GM23338 (cell line): Measurements from ENCODE around the gene PLEKHJ1. TPM values are rescaled to one million over a fixed set of nuclear protein-coding genes. Genes with fewer than 3 reads are reported as not detected.

ENCODE experiments used
- ATAC-seq: fragments of 200-7000 bp; cut with Tn5 transposase; 3 replicates; pipeline ENCODE4 v1.9.1; 2020
- DNase-seq: peaks from one replicate; pipeline ENCODE4 v3.0.0-alpha.2; 2015; ENCODE audit warnings: low spot score
- H2AFZ ChIP-seq: fragments of 200-600 bp; sonication (generic); 2 replicates; pipeline ENCODE4 v1.8.0; 2016; ENCODE audit warnings: antibody characterized with exemption, mild to moderate bottlenecking, moderate library complexity
- H3F3A ChIP-seq: fragments of 200-600 bp; sonication (generic); replicated peaks from 2 replicates; pipeline ENCODE4 v1.8.0; 2017; ENCODE audit warnings: antibody characterized with exemption, mixed run types, low read depth
- H3K27ac ChIP-seq: fragments of 200-600 bp; sonication (generic); 2 replicates; pipeline ENCODE4 v1.6.1; 2016; ENCODE audit warnings: low read depth
- H3K27me3 ChIP-seq: fragments of 200-600 bp; sonication (generic); 2 replicates; pipeline ENCODE4 v1.8.0; 2016; ENCODE audit warnings: mild to moderate bottlenecking, mixed run types, moderate library complexity; ENCODE audit not compliant: insufficient read depth
- H3K36me3 ChIP-seq: fragments of 200-600 bp; sonication (generic); 2 replicates; pipeline ENCODE4 v1.8.0; 2016; ENCODE audit warnings: mild to moderate bottlenecking; ENCODE audit not compliant: insufficient read depth
- H3K4me1 ChIP-seq: fragments of 200-600 bp; sonication (generic); 2 replicates; pipeline ENCODE4 v1.8.0; 2016; ENCODE audit warnings: mild to moderate bottlenecking, moderate library complexity; ENCODE audit not compliant: insufficient read depth
- H3K4me2 ChIP-seq: fragments of 200-600 bp; sonication (generic); 2 replicates; pipeline ENCODE4 v1.7.1; 2017; ENCODE audit warnings: mixed run types
- H3K4me3 ChIP-seq: fragments of 200-600 bp; sonication (generic); 2 replicates; pipeline ENCODE4 v1.6.1; 2016; ENCODE audit warnings: mixed run types
- H3K79me2 ChIP-seq: fragments of 200-600 bp; sonication (generic); replicated peaks from 2 replicates; pipeline ENCODE4 v1.8.0; 2017; ENCODE audit warnings: mild to moderate bottlenecking; ENCODE audit not compliant: insufficient read depth
- H3K9me2 ChIP-seq: fragments of 200-600 bp; sonication (generic); 2 replicates; pipeline ENCODE4 v1.8.0; 2017; ENCODE audit not compliant: insufficient read depth
- H4K20me1 ChIP-seq: fragments of 200-600 bp; sonication (generic); replicated peaks from 2 replicates; pipeline ENCODE4 v1.8.0; 2017; ENCODE audit warnings: mild to moderate bottlenecking; ENCODE audit not compliant: insufficient read depth
- H3K27ac Mint-ChIP-seq: 2 replicates; pipeline ENCODE4 v1.8.0; 2020; ENCODE audit warnings: inconsistent platforms, mild to moderate bottlenecking, moderate library complexity, mixed read lengths
- H3K27me3 Mint-ChIP-seq: 3 replicates; pipeline ENCODE4 v1.8.0; 2022; ENCODE audit warnings: low read depth, mild to moderate bottlenecking, moderate library complexity, mixed read lengths, inconsistent platforms; ENCODE audit not compliant: insufficient read depth, poor library complexity
- H3K36me3 Mint-ChIP-seq: 3 replicates; pipeline ENCODE4 v1.8.0; 2021; ENCODE audit warnings: low read depth, mild to moderate bottlenecking, inconsistent platforms, moderate library complexity, mixed read lengths
- H3K4me1 Mint-ChIP-seq: 3 replicates; pipeline ENCODE4 v1.8.0; 2020; ENCODE audit warnings: mild to moderate bottlenecking, inconsistent platforms, mixed read lengths
- H3K4me3 Mint-ChIP-seq: 3 replicates; pipeline ENCODE4 v1.8.0; 2021; ENCODE audit warnings: moderate library complexity, mild to moderate bottlenecking, inconsistent platforms, mixed read lengths
- H3K9me3 Mint-ChIP-seq: 3 replicates; pipeline ENCODE4 v1.8.0; 2020; ENCODE audit warnings: moderate library complexity, mild to moderate bottlenecking, inconsistent platforms, mixed read lengths
- CTCF ChIP-seq, 2 experiments: fragments of 200-600 bp in 1 of 2; sonication (generic) in 1 of 2; conservative IDR thresholded peaks; 2 replicates each; pipeline versions ENCODE4 v1.5.1 to v1.6.1; 2016 to 2017; ENCODE audit warnings: antibody characterized with exemption in 2 of 2, low read depth in 2 of 2, mild to moderate bottlenecking in 2 of 2, moderate library complexity in 1 of 2
- ETS1 ChIP-seq: IDR thresholded peaks from 2 replicates; pipeline ENCODE4 v1.6.1; 2016; ENCODE audit warnings: antibody characterized with exemption
- EZH2 ChIP-seq: fragments of 200-600 bp; sonication (generic); IDR thresholded peaks from one replicate; pipeline ENCODE4 v1.8.0; 2017; ENCODE audit warnings: antibody characterized with exemption, mild to moderate bottlenecking, low read depth; ENCODE audit not compliant: unreplicated experiment
- JUNB ChIP-seq: IDR thresholded peaks from one replicate; pipeline ENCODE4 v1.6.1; 2016; ENCODE audit warnings: antibody characterized with exemption; ENCODE audit not compliant: unreplicated experiment
- NANOG ChIP-seq: IDR thresholded peaks from 2 replicates; pipeline ENCODE4 v1.6.1; 2016; ENCODE audit warnings: antibody characterized with exemption, borderline replicate concordance
- POLR2AphosphoS5 ChIP-seq: IDR thresholded peaks from 2 replicates; pipeline ENCODE4 v1.6.1; 2016; ENCODE audit warnings: antibody characterized with exemption, low read depth
- REST ChIP-seq: IDR thresholded peaks from one replicate; pipeline ENCODE4 v1.6.1; 2018; ENCODE audit warnings: antibody characterized with exemption; ENCODE audit not compliant: unreplicated experiment
- STAT1 ChIP-seq: IDR thresholded peaks from one replicate; pipeline ENCODE4 v1.6.1; 2016; ENCODE audit warnings: antibody characterized with exemption; ENCODE audit not compliant: unreplicated experiment
- ZNF114 ChIP-seq: fragments of 250-450 bp; sonication (Bioruptor Pico); IDR thresholded peaks from 2 replicates; pipeline ENCODE4 v1.5.0; 2020; ENCODE audit warnings: mild to moderate bottlenecking, moderate library complexity
- ZNF331 ChIP-seq: fragments of 250-450 bp; sonication (Bioruptor Pico); IDR thresholded peaks from 2 replicates; pipeline ENCODE4 v1.5.0; 2020; ENCODE audit warnings: low read depth, mild to moderate bottlenecking, moderate library complexity
- ZNF462 ChIP-seq: fragments of 250-450 bp; sonication (Bioruptor Pico); IDR thresholded peaks from 2 replicates; pipeline ENCODE4 v1.5.0; 2020; ENCODE audit warnings: mild to moderate bottlenecking, moderate library complexity
- polyA plus RNA-seq: library from polyadenylated mRNA; unstranded; fragments of >200 nt; fragmentation: Nextera tagmentation; extraction: Ambion mirVana; gene quantifications from 2 replicates; pipeline ENCODE4 v1.2.1, GENCODE V29; 2016
- total RNA-seq: library from RNA; depleted of rRNA; stranded (reverse); fragments of >200 nt; shearing (Covaris generic); gene quantifications from 2 replicates; pipeline ENCODE4 v1.2.3, GENCODE V29; 2014

The PLEKHJ1 gene
- total and polyA plus RNA-seq, 2 experiments from 2014 or later = 146 to 210 TPM

- no peak for TF ChIP-seq ZNF114 (CRISPR knock-in tag)
- TF ChIP-seq CTCF (conservative IDR thresholded peaks at IDR 0.05; ENCODE audit: low read depth in 2 of 2) = no peak
- no peak for TF ChIP-seq ETS1
- no peak for TF ChIP-seq EZH2
- TF ChIP-seq REST = no peak
- no peak for TF ChIP-seq JUNB
- TF ChIP-seq STAT1 = no peak
- no peak for TF ChIP-seq NANOG
Measured at GRCh38 chr19:2247433-2248101, 11.4 kb upstream of the PLEKHJ1 start (continued).

GRCh38 chr19:2246801-2247361, 10.8 kb upstream of the PLEKHJ1 start:
- H3K27me3 Mint-ChIP-seq = peaks cover 13% of the 10 kb centered on the region
- ATAC-seq = no peak
- TF ChIP-seq ZNF114 (CRISPR knock-in tag) (no peak), JUNB (no peak), EZH2 (no peak), POLR2AphosphoS5 (no peak), ZNF462 (CRISPR knock-in tag) (no peak), NANOG (no peak), ZNF331 (CRISPR knock-in tag) (no peak)

More at GRCh38 chr19:2246801-2247361, 10.8 kb upstream of the PLEKHJ1 start:
- Histone ChIP-seq H3K27ac (no peak overlapping the region), H4K20me1 (peaks cover 11% of the 10 kb centered on the region), H3K4me3 (no peak overlapping the region), H3K27me3 (no peaks in the 10 kb centered on the region), H2AFZ (no peak overlapping the region), H3K4me2 (no peak overlapping the region), H3K36me3 (peaks cover 13% of the 10 kb centered on the region), H3K79me2 (peaks cover 19% of the 10 kb centered on the region), H3F3A (no peaks in the 10 kb centered on the region), H3K9me2 (no peaks in the 10 kb centered on the region), H3K4me1 (no peaks in the 10 kb centered on the region)
- no peak for DNase-seq
- H3K4me3 Mint-ChIP-seq = no peak overlapping the region
- no peaks in the 10 kb centered on the region for H3K9me3 Mint-ChIP-seq
- 0 out of 3 replicates have a peak, but pooled peaks cover 3% of the 10 kb centered on the region for H3K4me1 Mint-ChIP-seq
- no peak overlapping the region; the same call in 1 of the 2 replicates for H3K27ac Mint-ChIP-seq
- peaks cover 42% of the 10 kb centered on the region for H3K36me3 Mint-ChIP-seq
